ELF-1 (cell line): ENCODE data around the gene CTNNB1.
A peak's percentile ranks its signal among the peaks of the same experiment; 100 is the strongest.

Experiments
- DNase-seq: peaks from one replicate; pipeline ENCODE4 v3.0.0-alpha.2; 2016; ENCODE audit warnings: low read depth, low spot score

CTNNB1 gene

GRCh38 chr3:41192885-41193284 lies 6.4 kb upstream of the CTNNB1 start:
- no peak for DNase-seq

- DNase-seq: no peak
These were observed 5.3 kb upstream of the CTNNB1 start for GRCh38 chr3:41193794-41194539.

GRCh38 chr3:41194701-41195100 lies 4.6 kb upstream of the CTNNB1 start:
- no peak for DNase-seq

GRCh38 chr3:41195946-41196345 lies 3.4 kb upstream of the CTNNB1 start:
- no peak for DNase-seq

GRCh38 chr3:41196499-41197410 lies 2.5 kb upstream of the CTNNB1 start:
- DNase-seq: no peak

- no peak for DNase-seq
These were observed 1.3 kb upstream of the CTNNB1 start for GRCh38 chr3:41198046-41198445.

GRCh38 chr3:41198526-41198925 lies 779 bp upstream of the CTNNB1 start:
- DNase-seq: no peak

- no peak for DNase-seq
These were observed 762 bp downstream of the CTNNB1 start for GRCh38 chr3:41199866-41200668.

- peak; percentile 35 for DNase-seq
These were observed 1.3 kb downstream of the CTNNB1 start for GRCh38 chr3:41200669-41201021.

- no peak for DNase-seq
These were observed 2.9 kb downstream of the CTNNB1 start for GRCh38 chr3:41202075-41202833.

- peak; percentile 39 for DNase-seq
These were observed 3.6 kb downstream of the CTNNB1 start for GRCh38 chr3:41202834-41203345.

GRCh38 chr3:41204369-41204768 lies 5.1 kb downstream of the CTNNB1 start:
- DNase-seq: no peak

- no peak for DNase-seq
These were observed 6.3 kb downstream of the CTNNB1 start for GRCh38 chr3:41205591-41205990.

GRCh38 chr3:41207355-41207754 lies 8.1 kb downstream of the CTNNB1 start:
- no peak for DNase-seq

GRCh38 chr3:41208507-41209220 lies 9.4 kb downstream of the CTNNB1 start:
- no peak for DNase-seq

GRCh38 chr3:41209646-41210045 lies 10.3 kb downstream of the CTNNB1 start:
- no peak for DNase-seq

- no peak for DNase-seq
These were observed 11.7 kb downstream of the CTNNB1 start for GRCh38 chr3:41210966-41211365.

GRCh38 chr3:41212088-41212487 lies 12.8 kb downstream of the CTNNB1 start:
- DNase-seq: no peak

GRCh38 chr3:41213588-41213987 lies 14.3 kb downstream of the CTNNB1 start:
- no peak for DNase-seq

GRCh38 chr3:41216422-41216821 lies 17.1 kb downstream of the CTNNB1 start:
- DNase-seq: no peak
